GM23248 (cell line): ENCODE measurements around the gene CC2D2A.

Experiments used
- EZH2 ChIP-seq: fragments of 200-600 bp; sonication (generic); IDR thresholded peaks from 2 replicates; pipeline ENCODE4 v1.6.1; 2018; ENCODE audit warnings: antibody characterized with exemption, mild to moderate bottlenecking; ENCODE audit not compliant: insufficient read depth, poor library complexity, severe bottlenecking
- EZH2phosphoT487 ChIP-seq: fragments of 200-600 bp; sonication (generic); IDR thresholded peaks from 2 replicates; pipeline ENCODE4 v1.6.1; 2018; ENCODE audit warnings: antibody characterized with exemption, moderate library complexity, mild to moderate bottlenecking, low read depth; ENCODE audit not compliant: insufficient read depth

- TF ChIP-seq EZH2phosphoT487: no peak
- TF ChIP-seq EZH2: no peak
Observed at GRCh38 chr4:15466596-15466995, 3.1 kb upstream of the CC2D2A start.
